ENCODE measurements around the gene GNG11.

DNA sequence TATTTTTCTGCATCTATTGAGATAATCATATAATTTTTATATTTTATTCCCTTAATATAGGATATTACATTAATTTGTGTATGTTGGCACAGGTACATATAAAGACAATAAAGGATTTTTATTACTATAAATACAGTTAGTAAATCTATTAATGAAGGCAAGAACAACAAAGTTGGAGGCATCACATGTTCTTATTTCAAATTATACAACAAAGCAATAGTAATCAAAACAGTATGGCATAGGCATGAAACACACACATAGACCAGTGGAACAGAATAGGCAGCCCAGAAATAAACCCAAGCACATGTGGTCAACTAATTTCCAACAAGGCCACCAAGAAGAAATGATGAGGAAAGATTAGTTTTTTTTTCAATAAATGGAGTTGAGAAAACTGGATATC is 42.2 kb upstream of the GNG11 start:
- TF ChIP-seq CEBPB (IDR thresholded peaks at IDR 0.05; ENCODE audit: low read depth) (no peak), POLR2A (IDR thresholded peaks at IDR 0.05; ENCODE audit: borderline replicate concordance, extremely low read depth, insufficient read depth, insufficient read length) (no peak), JUND (IDR thresholded peaks at IDR 0.05) (no peak), POLR2AphosphoS5 (IDR thresholded peaks at IDR 0.05; ENCODE audit: low read depth, low read length) (no peak), MAX (IDR thresholded peaks at IDR 0.05) (no peak)
- TF ChIP-seq, protein P1, sequence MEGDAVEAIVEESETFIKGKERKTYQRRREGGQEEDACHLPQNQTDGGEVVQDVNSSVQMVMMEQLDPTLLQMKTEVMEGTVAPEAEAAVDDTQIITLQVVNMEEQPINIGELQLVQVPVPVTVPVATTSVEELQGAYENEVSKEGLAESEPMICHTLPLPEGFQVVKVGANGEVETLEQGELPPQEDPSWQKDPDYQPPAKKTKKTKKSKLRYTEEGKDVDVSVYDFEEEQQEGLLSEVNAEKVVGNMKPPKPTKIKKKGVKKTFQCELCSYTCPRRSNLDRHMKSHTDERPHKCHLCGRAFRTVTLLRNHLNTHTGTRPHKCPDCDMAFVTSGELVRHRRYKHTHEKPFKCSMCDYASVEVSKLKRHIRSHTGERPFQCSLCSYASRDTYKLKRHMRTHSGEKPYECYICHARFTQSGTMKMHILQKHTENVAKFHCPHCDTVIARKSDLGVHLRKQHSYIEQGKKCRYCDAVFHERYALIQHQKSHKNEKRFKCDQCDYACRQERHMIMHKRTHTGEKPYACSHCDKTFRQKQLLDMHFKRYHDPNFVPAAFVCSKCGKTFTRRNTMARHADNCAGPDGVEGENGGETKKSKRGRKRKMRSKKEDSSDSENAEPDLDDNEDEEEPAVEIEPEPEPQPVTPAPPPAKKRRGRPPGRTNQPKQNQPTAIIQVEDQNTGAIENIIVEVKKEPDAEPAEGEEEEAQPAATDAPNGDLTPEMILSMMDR (IDR thresholded peaks at IDR 0.05 in 2 of 3, conservative IDR thresholded peaks at IDR 0.05 in 1 of 3; ENCODE audit: borderline replicate concordance in 1 of 3, insufficient read depth in 1 of 3, low read depth in 2 of 3, low read length in 2 of 3), result no peak

All from HCT116 (cell line).